Measurements from ENCODE around the gene SNRPB. TPM values are rescaled to one million over a fixed set of nuclear protein-coding genes. Genes with fewer than 3 reads are reported as not detected.

SNRPB gene
- total and polyA plus RNA-seq, 10 of the 15 experiments (the other 5 are each of a cell fraction or from before 2014, with no cell fraction given) = 15.0 to 593 (median 366) TPM

DNA sequence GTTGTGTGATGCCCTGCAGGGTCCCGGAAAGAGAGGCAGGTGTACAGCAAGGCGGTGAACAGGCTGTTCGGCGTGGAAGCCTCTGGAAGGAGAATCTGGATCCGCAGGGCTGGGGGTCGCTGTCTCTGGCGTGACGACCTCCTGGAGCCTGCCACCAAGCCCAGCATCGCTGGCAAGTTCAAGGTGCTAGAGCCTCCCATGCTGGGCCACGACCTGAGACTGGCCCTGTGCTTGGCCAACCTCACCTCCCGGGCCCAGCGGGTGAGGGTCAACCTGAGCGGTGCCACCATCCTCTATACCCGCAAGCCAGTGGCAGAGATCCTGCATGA lies 53.4 kb downstream of the SNRPB start (continued):
- TF ChIP-seq, protein P1, sequence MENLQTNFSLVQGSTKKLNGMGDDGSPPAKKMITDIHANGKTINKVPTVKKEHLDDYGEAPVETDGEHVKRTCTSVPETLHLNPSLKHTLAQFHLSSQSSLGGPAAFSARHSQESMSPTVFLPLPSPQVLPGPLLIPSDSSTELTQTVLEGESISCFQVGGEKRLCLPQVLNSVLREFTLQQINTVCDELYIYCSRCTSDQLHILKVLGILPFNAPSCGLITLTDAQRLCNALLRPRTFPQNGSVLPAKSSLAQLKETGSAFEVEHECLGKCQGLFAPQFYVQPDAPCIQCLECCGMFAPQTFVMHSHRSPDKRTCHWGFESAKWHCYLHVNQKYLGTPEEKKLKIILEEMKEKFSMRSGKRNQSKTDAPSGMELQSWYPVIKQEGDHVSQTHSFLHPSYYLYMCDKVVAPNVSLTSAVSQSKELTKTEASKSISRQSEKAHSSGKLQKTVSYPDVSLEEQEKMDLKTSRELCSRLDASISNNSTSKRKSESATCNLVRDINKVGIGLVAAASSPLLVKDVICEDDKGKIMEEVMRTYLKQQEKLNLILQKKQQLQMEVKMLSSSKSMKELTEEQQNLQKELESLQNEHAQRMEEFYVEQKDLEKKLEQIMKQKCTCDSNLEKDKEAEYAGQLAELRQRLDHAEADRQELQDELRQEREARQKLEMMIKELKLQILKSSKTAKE (IDR thresholded peaks at IDR 0.05; ENCODE audit: low read depth, poor library complexity, severe bottlenecking) = no peak
- TF ChIP-seq, protein P2, sequence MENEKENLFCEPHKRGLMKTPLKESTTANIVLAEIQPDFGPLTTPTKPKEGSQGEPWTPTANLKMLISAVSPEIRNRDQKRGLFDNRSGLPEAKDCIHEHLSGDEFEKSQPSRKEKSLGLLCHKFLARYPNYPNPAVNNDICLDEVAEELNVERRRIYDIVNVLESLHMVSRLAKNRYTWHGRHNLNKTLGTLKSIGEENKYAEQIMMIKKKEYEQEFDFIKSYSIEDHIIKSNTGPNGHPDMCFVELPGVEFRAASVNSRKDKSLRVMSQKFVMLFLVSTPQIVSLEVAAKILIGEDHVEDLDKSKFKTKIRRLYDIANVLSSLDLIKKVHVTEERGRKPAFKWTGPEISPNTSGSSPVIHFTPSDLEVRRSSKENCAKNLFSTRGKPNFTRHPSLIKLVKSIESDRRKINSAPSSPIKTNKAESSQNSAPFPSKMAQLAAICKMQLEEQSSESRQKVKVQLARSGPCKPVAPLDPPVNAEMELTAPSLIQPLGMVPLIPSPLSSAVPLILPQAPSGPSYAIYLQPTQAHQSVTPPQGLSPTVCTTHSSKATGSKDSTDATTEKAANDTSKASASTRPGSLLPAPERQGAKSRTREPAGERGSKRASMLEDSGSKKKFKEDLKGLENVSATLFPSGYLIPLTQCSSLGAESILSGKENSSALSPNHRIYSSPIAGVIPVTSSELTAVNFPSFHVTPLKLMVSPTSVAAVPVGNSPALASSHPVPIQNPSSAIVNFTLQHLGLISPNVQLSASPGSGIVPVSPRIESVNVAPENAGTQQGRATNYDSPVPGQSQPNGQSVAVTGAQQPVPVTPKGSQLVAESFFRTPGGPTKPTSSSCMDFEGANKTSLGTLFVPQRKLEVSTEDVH (IDR thresholded peaks at IDR 0.05; ENCODE audit: low read depth, partially characterized antibody) = no peak
- no peak for TF ChIP-seq NFIC (IDR thresholded peaks at IDR 0.05; ENCODE audit: low read depth, low read length)

DNA sequence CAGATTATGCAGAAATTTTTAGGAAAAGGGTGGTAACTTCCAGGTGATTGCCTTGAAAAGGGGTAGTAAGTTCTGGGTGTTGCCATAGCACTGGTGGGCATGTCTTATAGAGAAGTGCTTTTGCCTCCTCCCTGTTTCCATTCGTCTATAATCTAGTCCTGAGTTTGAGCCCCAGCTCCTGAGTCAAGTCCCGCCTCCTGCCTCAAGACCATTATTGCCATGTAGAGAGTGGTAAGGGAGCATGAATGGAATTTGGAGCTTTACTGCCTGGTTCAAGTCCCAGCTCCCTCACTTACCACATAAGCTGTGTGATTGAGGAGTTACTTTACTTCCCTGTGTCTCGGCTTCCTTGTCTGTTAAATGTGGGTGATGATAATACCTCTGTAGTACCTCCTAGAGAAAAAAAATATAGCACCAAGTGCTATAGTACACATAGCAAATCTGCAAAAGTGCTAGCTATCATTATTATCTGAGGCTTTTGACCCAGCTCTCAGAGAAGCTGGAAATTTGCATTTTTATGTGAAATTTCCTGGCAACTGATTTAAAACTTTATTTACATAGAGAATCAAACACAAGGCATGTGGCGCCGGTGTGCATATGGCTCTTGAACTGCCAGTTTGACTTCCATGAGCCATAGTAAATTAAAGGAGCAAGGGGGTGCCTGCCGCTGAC lies 53.9 kb downstream of the SNRPB start:
- H3K36me3 ChIP-seq (ENCODE audit: control insufficient read depth in 2 of 2, insufficient read depth in 2 of 2, low read length in 1 of 2) = no peaks in the 10 kb centered on the region
- no peak overlapping the region for H3K9ac ChIP-seq (ENCODE audit: control insufficient read depth, insufficient read depth, low read length)
- ChIA-PET CTCF (interaction anchor here (1.2 kb wide), 1 partner anchor 12 kb away, joined by 3 read pairs; no protein-coding TSS in a partner anchor), RAD21 (ENCODE audit: unreplicated experiment) (no interaction called here), SMC1A (ENCODE audit: uncharacterized antibody, unreplicated experiment) (no interaction called here), POLR2A (no interaction called here)
- WGBS (ENCODE audit: insufficient coverage, insufficient replicate concordance, low lambda C conversion rate, missing lambda C conversion rate) = 52% methylated on average over 6 of the region's 6 CpGs
- intact Hi-C loops (cut with micrococcal nuclease; ENCODE audit: unreplicated experiment) (no loop called here), in situ Hi-C loops (cut with MboI) (no loop called here)
- no peak for DNase-seq (ENCODE audit: low read depth, low spot score)
- no peaks in the 10 kb centered on the region for H3K79me2 ChIP-seq (ENCODE audit: control insufficient read depth, insufficient read depth, low read length)
- no peak overlapping the region for H3K27ac ChIP-seq (ENCODE audit: control insufficient read depth, insufficient read depth)
- no peak for ATAC-seq
- no peak overlapping the region for H2AFZ ChIP-seq (ENCODE audit: control insufficient read depth, low read depth, low read length)
- no peaks in the 10 kb centered on the region for H4K20me1 ChIP-seq (ENCODE audit: control insufficient read depth, insufficient read depth)
- no peaks in the 10 kb centered on the region for H3K9me3 ChIP-seq (replicated peaks; ENCODE audit: control insufficient read depth, insufficient read depth, low read length)
- TF ChIP-seq, protein P1 (IDR thresholded peaks at IDR 0.05; ENCODE audit: low read depth, poor library complexity, severe bottlenecking) = no peak
- TF ChIP-seq RAD21 (IDR thresholded peaks at IDR 0.05; ENCODE audit: insufficient read depth, low read depth, low read length) (no peak), NFXL1 (IDR thresholded peaks at IDR 0.05; ENCODE audit: borderline replicate concordance) (no peak)
- FAIRE-seq = no peak
- no peak overlapping the region for H3K4me2 ChIP-seq (ENCODE audit: control insufficient read depth, insufficient read depth)
- H3K27me3 ChIP-seq (replicated peaks in 1 of 2; ENCODE audit: control insufficient read depth in 2 of 2, insufficient read depth in 2 of 2, low read length in 1 of 2) = peaks cover 0 to 4% of the 10 kb centered on the region in 2 experiments; a peak in 3 of 4 replicates
- no peaks in the 10 kb centered on the region for H3K4me1 ChIP-seq (ENCODE audit: control insufficient read depth, insufficient read depth, low read length)
- BruUV-seq (replicated peaks) = no TSS peak
- no peak overlapping the region for H3K4me3 ChIP-seq
